ENCODE measurements around the gene TRPT1. TPM values are rescaled to one million over a fixed set of nuclear protein-coding genes. Genes with fewer than 3 reads are reported as not detected.

Gene TRPT1
- polyA plus RNA-seq, 3 donors, result 45.0 to 59.9 (median 49.3) TPM

- DNase-seq (ENCODE audit: extremely low read depth in 1 of 11, low read depth in 9 of 11, low spot score in 4 of 11), result no peak
Observed at GRCh38 chr11:64235437-64236161, 9.6 kb upstream of the TRPT1 start.

- no peak for DNase-seq (ENCODE audit: extremely low read depth in 1 of 11, low read depth in 9 of 11, low spot score in 4 of 11)
Observed at GRCh38 chr11:64234647-64235379, 8.8 kb upstream of the TRPT1 start.

- DNase-seq (ENCODE audit: extremely low read depth in 1 of 11, low read depth in 9 of 11, low spot score in 4 of 11), result no peak
Observed at GRCh38 chr11:64233913-64234586, 8.1 kb upstream of the TRPT1 start, which contains the start of gene VEGFB. VEGFB (plus strand) TSS chr11:64234584; CDS start chr11:64234834, 250 bp downstream.

GRCh38 chr11:64232967-64233315 lies 7.0 kb upstream of the TRPT1 start:
- DNase-seq (ENCODE audit: extremely low read depth in 1 of 11, low read depth in 9 of 11, low spot score in 4 of 11), result no peak

- DNase-seq (ENCODE audit: extremely low read depth in 1 of 11, low read depth in 9 of 11, low spot score in 4 of 11), result no peak
Observed at GRCh38 chr11:64232182-64232966, 6.4 kb upstream of the TRPT1 start.

- DNase-seq (ENCODE audit: extremely low read depth in 1 of 11, low read depth in 9 of 11, low spot score in 4 of 11), result no peak
Observed at GRCh38 chr11:64231546-64231945, 5.6 kb upstream of the TRPT1 start.

GRCh38 chr11:64230985-64231365 lies 5.0 kb upstream of the TRPT1 start:
- no peak for DNase-seq (ENCODE audit: extremely low read depth in 1 of 11, low read depth in 9 of 11, low spot score in 4 of 11)

GRCh38 chr11:64230171-64230984 lies 4.4 kb upstream of the TRPT1 start, which contains the start of gene DNAJC4:
DNAJC4 (plus strand) TSS chr11:64230548; CDS start chr11:64230855, 307 bp downstream.
- DNase-seq (ENCODE audit: extremely low read depth in 1 of 11, low read depth in 9 of 11, low spot score in 4 of 11), result peak; percentile 83 to 96 (median 91)

- DNase-seq (ENCODE audit: extremely low read depth in 1 of 11, low read depth in 9 of 11, low spot score in 4 of 11), result no peak
Observed at GRCh38 chr11:64229744-64230170, 3.8 kb upstream of the TRPT1 start.

- DNase-seq (ENCODE audit: extremely low read depth in 1 of 11, low read depth in 9 of 11, low spot score in 4 of 11), result no peak
Observed at GRCh38 chr11:64229090-64229743, 3.2 kb upstream of the TRPT1 start.

GRCh38 chr11:64227405-64227956 lies 1.5 kb upstream of the TRPT1 start:
- no peak for DNase-seq (ENCODE audit: extremely low read depth in 1 of 11, low read depth in 9 of 11, low spot score in 4 of 11)

GRCh38 chr11:64226507-64227051 lies 593 bp upstream of the TRPT1 start:
- DNase-seq (ENCODE audit: extremely low read depth in 1 of 11, low read depth in 9 of 11, low spot score in 4 of 11), result no peak

- DNase-seq (ENCODE audit: extremely low read depth in 1 of 11, low read depth in 9 of 11, low spot score in 4 of 11), result no peak
Observed at GRCh38 chr11:64224891-64225607, 937 bp downstream of the TRPT1 start.

- DNase-seq (ENCODE audit: extremely low read depth in 1 of 11, low read depth in 9 of 11, low spot score in 4 of 11), result no peak
Observed at GRCh38 chr11:64224151-64224890, 1.7 kb downstream of the TRPT1 start.

- DNase-seq (ENCODE audit: extremely low read depth in 1 of 11, low read depth in 9 of 11, low spot score in 4 of 11), result no peak
Observed at GRCh38 chr11:64223001-64223651, 2.9 kb downstream of the TRPT1 start.

GRCh38 chr11:64222651-64223000 lies 3.4 kb downstream of the TRPT1 start:
- DNase-seq (ENCODE audit: extremely low read depth in 1 of 11, low read depth in 9 of 11, low spot score in 4 of 11), result no peak

Data from renal cortex interstitium (tissue), 11 donors.